Astrocyte of the cerebellum (primary cell): ENCODE measurements around the gene C20orf141.

ENCODE experiments used
- DNase-seq: peaks from one replicate; pipeline ENCODE4 v3.0.0-alpha.2; 2011; ENCODE audit warnings: low read depth
- H3K4me3 ChIP-seq: 2 replicates; pipeline ENCODE4 v1.5.1; 2011; ENCODE audit warnings: mild to moderate bottlenecking, low read depth, low read length, moderate library complexity
- in situ Hi-C: cut with HindIII; loops from 2 replicates; pipeline ENCODE4 v1.10.0; 2017; ENCODE audit warnings: low sequenced_read_pairs
- TF ChIP-seq, protein P1 (sequence below): IDR thresholded peaks from 2 replicates; pipeline ENCODE4 v1.5.1; 2012; ENCODE audit warnings: low read length, low read depth, moderate library complexity, mild to moderate bottlenecking; ENCODE audit errors: missing control alignments

The C20orf141 gene

DNA sequence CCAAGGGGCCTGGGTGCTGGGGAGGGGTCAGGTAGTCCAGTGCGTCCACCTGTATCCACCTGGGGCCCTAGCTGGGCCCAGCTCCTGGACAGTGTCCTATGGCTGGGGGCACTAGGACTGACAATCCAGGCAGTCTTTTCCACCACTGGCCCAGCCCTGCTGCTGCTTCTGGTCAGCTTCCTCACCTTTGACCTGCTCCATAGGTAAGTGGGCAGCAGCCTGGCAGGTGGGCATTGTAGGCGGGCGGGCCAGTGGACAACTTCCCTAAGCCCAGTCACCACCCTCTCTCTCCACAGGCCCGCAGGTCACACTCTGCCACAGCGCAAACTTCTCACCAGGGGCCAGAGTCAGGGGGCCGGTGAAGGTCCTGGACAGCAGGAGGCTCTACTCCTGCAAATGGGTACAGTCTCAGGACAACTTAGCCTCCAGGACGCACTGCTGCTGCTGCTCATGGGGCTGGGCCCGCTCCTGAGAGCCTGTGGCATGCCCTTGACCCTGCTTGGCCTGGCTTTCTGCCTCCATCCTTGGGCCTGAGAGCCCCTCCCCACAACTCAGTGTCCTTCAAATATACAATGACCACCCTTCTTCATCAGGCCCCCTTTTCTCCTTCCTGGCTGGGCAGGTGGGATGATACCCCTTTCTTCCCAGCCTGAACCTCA, 584 bp downstream of the C20orf141 start:
- in situ Hi-C loops, result no loop called here
- H3K4me3 ChIP-seq, result no peak overlapping the region
- no peak for DNase-seq
- TF ChIP-seq, protein P1, sequence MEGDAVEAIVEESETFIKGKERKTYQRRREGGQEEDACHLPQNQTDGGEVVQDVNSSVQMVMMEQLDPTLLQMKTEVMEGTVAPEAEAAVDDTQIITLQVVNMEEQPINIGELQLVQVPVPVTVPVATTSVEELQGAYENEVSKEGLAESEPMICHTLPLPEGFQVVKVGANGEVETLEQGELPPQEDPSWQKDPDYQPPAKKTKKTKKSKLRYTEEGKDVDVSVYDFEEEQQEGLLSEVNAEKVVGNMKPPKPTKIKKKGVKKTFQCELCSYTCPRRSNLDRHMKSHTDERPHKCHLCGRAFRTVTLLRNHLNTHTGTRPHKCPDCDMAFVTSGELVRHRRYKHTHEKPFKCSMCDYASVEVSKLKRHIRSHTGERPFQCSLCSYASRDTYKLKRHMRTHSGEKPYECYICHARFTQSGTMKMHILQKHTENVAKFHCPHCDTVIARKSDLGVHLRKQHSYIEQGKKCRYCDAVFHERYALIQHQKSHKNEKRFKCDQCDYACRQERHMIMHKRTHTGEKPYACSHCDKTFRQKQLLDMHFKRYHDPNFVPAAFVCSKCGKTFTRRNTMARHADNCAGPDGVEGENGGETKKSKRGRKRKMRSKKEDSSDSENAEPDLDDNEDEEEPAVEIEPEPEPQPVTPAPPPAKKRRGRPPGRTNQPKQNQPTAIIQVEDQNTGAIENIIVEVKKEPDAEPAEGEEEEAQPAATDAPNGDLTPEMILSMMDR, result no peak

DNA sequence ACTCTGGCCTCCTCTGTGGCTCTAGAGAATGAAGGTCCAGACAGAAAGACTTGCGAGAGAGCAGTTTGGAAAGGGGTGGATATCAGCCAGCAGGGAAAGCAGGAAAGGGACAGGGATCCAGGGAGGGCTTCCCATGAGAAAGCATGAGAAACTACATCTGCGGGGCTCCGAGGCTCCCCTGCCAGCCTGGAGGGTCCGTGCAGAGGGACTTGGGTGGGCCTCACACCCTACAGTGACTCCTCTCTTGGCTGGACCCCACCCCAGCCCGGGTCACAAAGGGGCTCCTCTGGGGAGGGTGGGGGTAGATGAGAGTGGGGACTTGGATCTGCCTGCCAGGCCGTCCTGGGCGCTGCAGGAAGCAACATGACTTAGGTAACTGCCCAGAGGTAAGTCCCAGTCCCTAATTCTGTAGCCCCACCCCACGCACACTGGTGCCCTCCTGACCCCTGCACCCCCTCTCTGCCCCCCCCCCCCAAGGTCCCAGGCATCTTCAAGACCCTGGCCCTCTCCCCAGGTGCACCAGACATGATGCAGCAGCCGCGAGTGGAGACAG, 1.3 kb downstream of the C20orf141 start, which contains the start of gene TMEM239:
Gene TMEM239, plus strand, starts transcription at position 335 of the 553 bp plus-strand sequence. Its CDS starts 191 bp downstream, at position 526.
- in situ Hi-C loops, result no loop called here

DNA sequence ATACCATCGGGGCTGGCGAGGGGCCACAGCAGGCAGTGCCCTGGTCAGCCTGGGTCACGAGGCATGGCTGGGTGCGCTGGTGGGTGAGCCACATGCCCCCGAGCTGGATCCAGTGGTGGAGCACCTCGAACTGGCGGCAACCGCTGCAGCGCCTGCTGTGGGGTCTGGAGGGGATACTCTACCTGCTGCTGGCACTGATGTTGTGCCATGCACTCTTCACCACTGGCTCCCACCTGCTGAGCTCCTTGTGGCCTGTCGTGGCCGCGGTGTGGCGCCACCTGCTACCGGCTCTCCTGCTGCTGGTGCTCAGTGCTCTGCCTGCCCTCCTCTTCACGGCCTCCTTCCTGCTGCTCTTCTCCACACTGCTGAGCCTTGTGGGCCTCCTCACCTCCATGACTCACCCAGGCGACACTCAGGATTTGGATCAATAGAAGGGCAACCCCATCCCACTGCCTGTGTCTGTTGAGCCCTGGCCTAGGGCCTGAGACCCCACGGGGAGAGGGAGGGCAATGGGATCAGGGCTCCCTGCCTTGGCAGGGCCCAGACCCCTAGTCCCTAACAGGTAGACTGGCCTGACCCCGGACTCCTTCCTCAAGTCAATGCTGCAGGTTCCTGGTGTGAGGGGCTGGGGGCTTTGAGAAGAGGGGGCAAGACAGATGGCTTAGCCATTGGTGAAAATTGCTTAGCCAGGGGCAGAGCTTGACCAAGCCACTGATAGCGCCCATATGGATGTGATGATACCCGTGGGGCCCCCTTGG, 2.0 kb downstream of the C20orf141 start:
- in situ Hi-C loops, result no loop called here
- no peak for DNase-seq
- no peak overlapping the region for H3K4me3 ChIP-seq
- TF ChIP-seq, protein P1, result no peak

More for the DNA sequence above, 1.3 kb downstream of the C20orf141 start, which contains the start of gene TMEM239:
- TF ChIP-seq, protein P1, result no peak
- no peak for DNase-seq
- no peak within 1 kb of the TSS for H3K4me3 ChIP-seq

DNA sequence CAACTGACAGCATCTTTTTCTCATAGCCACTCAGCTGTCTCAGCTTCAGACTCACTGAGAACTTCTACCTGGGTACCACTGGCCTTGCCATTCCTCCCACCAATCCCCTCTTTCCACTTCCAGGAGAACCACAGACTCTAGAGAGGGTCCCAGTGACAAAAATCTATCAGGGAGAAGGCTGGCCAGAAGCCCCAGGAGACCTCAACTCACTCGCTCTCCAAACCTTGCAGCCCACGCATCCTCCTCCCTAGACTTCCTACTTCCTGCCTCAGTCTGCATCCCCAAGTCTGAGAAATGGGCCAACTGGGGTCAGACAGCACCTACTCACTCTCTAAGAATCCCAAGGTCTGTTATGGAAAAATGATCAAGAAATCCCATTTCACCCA, 2.5 kb downstream of the C20orf141 start:
- TF ChIP-seq, protein P1, result no peak
- H3K4me3 ChIP-seq, result no peak overlapping the region
- in situ Hi-C loops, result no loop called here
- DNase-seq, result no peak

DNA sequence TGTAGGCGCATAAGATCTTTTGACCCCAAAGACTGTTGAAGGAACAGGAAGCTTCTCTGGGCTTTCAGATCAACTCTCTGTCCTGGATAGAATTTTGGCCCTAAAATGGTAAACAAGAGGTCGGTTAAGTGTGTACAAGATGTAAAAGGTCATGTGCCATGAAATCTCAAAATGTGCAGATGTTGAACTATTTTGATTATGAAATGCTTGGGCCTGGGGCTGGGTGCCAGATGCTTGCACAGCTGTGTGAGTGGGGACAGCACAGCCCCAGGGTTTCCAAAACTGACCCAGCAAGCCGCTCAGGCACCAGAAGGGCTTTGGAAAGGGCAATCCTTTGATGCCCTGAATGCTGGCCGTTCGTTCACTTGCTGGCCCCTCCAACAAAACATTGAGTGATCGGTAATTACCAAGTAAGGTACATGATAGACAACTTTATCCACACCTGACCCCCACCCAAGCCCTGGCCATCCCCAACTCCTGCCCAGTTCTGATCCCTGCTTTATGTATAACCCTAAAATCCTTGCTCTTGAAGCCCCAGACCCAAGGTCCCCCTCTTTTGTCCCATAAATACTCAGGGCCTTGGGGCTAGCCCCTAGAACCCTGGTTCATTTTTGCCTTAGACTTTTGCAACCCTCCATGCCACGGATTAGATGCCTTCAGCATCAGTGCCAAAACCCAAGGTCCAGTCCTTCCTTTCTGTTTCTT, 3.3 kb downstream of the C20orf141 start:
- no peak overlapping the region for H3K4me3 ChIP-seq
- DNase-seq, result no peak
- TF ChIP-seq, protein P1, result no peak
- in situ Hi-C loops, result no loop called here
